SK-N-SH treated with all-trans-retinoic acid at 6 μM for 48 hours (cell line): ENCODE results near the gene IL17REL.

ENCODE experiments used
- ATAC-seq: fragments of 200-7000 bp; cut with Tn5 transposase; 3 replicates; pipeline ENCODE4 v1.9.1; 2020; ENCODE audit warnings: mild to moderate bottlenecking, moderate library complexity
- ARNTL ChIP-seq: fragments of 450-650 bp; formaldehyde crosslinking; IDR thresholded peaks from 2 replicates; pipeline ENCODE4 v1.5.0; 2020; ENCODE audit warnings: low read depth, mild to moderate bottlenecking, moderate library complexity, borderline replicate concordance
- BACH2 ChIP-seq: fragments of 250-450 bp; sonication (Bioruptor Pico); IDR thresholded peaks from 2 replicates; pipeline ENCODE4 v1.9.0; 2021; ENCODE audit warnings: mild to moderate bottlenecking, borderline replicate concordance
- CSDC2 ChIP-seq: fragments of 250-450 bp; sonication (Bioruptor Pico); IDR thresholded peaks from 2 replicates; pipeline ENCODE4 v1.5.0; 2020; ENCODE audit warnings: mild to moderate bottlenecking, moderate library complexity
- ESRRG ChIP-seq: fragments of 250-450 bp; sonication (Bioruptor Pico); IDR thresholded peaks from 2 replicates; pipeline ENCODE4 v1.6.1; 2021; ENCODE audit warnings: mild to moderate bottlenecking
- GLIS3 ChIP-seq: fragments of 250-450 bp; sonication (Bioruptor Pico); IDR thresholded peaks from 2 replicates; pipeline ENCODE4 v1.5.0; 2020; ENCODE audit warnings: mild to moderate bottlenecking, moderate library complexity
- ISL1 ChIP-seq: fragments of 250-450 bp; sonication (Bioruptor Pico); IDR thresholded peaks from 2 replicates; pipeline ENCODE4 v2.1.2; 2022; ENCODE audit warnings: mild to moderate bottlenecking, moderate library complexity
- OSR1 ChIP-seq: fragments of 250-450 bp; sonication (Bioruptor Pico); IDR thresholded peaks from 2 replicates; pipeline ENCODE4 v1.8.0; 2022; ENCODE audit warnings: moderate library complexity, mild to moderate bottlenecking, inconsistent platforms
- PPARA ChIP-seq: fragments of 250-450 bp; sonication (Bioruptor Pico); IDR thresholded peaks from 2 replicates; pipeline ENCODE4 v1.5.0; 2020; ENCODE audit warnings: mild to moderate bottlenecking, borderline replicate concordance
- TCF4 ChIP-seq: fragments of 250-450 bp; sonication (Bioruptor Pico); IDR thresholded peaks from 2 replicates; pipeline ENCODE4 v1.8.0; 2021; ENCODE audit warnings: mild to moderate bottlenecking, moderate library complexity, borderline replicate concordance
- TOX ChIP-seq: fragments of 250-450 bp; sonication (Bioruptor Pico); IDR thresholded peaks from 2 replicates; pipeline ENCODE4 v1.8.0; 2021; ENCODE audit warnings: mild to moderate bottlenecking, moderate library complexity, borderline replicate concordance
- ZC3H10 ChIP-seq: fragments of 250-450 bp; sonication (Bioruptor Pico); IDR thresholded peaks from 2 replicates; pipeline ENCODE4 v1.5.1; 2021; ENCODE audit warnings: mild to moderate bottlenecking, moderate library complexity
- ZFP3 ChIP-seq: fragments of 250-450 bp; sonication (Bioruptor Pico); IDR thresholded peaks from 2 replicates; pipeline ENCODE4 v1.5.0; 2020; ENCODE audit warnings: mild to moderate bottlenecking, moderate library complexity
- ZFP30 ChIP-seq: fragments of 450-650 bp; formaldehyde crosslinking; IDR thresholded peaks from 2 replicates; pipeline ENCODE4 v1.5.0; 2022; ENCODE audit warnings: mild to moderate bottlenecking, moderate library complexity
- ZNF565 ChIP-seq: fragments of 450-650 bp; formaldehyde crosslinking; conservative IDR thresholded peaks from 2 replicates; pipeline ENCODE4 v1.5.0; 2020; ENCODE audit warnings: low read depth, mild to moderate bottlenecking, moderate library complexity
- ZNF70 ChIP-seq: fragments of 450-650 bp; formaldehyde crosslinking; IDR thresholded peaks from 2 replicates; pipeline ENCODE4 v1.5.0; 2020; ENCODE audit warnings: mild to moderate bottlenecking, moderate library complexity
- ZNF8 ChIP-seq: fragments of 450-650 bp; formaldehyde crosslinking; IDR thresholded peaks from 2 replicates; pipeline ENCODE4 v1.5.0; 2020; ENCODE audit warnings: mild to moderate bottlenecking, moderate library complexity
- TF ChIP-seq, protein P1 (sequence below): fragments of 250-450 bp; sonication (Bioruptor Pico); IDR thresholded peaks from 2 replicates; pipeline ENCODE4 v1.5.1; 2020; ENCODE audit warnings: low read depth, mild to moderate bottlenecking, moderate library complexity
- TF ChIP-seq, protein P2 (sequence below): fragments of 250-450 bp; sonication (Bioruptor Pico); IDR thresholded peaks from 2 replicates; pipeline ENCODE4 v1.5.1; 2021; ENCODE audit warnings: mild to moderate bottlenecking, moderate library complexity
- TF ChIP-seq, protein P3 (sequence below): fragments of 250-450 bp; sonication (Bioruptor Pico); IDR thresholded peaks from 2 replicates; pipeline ENCODE4 v1.8.0; 2021; ENCODE audit warnings: low read depth, mild to moderate bottlenecking, moderate library complexity, borderline replicate concordance
- TF ChIP-seq, protein P4 (sequence below): fragments of 250-450 bp; sonication (Bioruptor Pico); IDR thresholded peaks from 2 replicates; pipeline ENCODE4 v1.8.0; 2020; ENCODE audit warnings: mild to moderate bottlenecking, moderate library complexity, borderline replicate concordance

Gene IL17REL

DNA sequence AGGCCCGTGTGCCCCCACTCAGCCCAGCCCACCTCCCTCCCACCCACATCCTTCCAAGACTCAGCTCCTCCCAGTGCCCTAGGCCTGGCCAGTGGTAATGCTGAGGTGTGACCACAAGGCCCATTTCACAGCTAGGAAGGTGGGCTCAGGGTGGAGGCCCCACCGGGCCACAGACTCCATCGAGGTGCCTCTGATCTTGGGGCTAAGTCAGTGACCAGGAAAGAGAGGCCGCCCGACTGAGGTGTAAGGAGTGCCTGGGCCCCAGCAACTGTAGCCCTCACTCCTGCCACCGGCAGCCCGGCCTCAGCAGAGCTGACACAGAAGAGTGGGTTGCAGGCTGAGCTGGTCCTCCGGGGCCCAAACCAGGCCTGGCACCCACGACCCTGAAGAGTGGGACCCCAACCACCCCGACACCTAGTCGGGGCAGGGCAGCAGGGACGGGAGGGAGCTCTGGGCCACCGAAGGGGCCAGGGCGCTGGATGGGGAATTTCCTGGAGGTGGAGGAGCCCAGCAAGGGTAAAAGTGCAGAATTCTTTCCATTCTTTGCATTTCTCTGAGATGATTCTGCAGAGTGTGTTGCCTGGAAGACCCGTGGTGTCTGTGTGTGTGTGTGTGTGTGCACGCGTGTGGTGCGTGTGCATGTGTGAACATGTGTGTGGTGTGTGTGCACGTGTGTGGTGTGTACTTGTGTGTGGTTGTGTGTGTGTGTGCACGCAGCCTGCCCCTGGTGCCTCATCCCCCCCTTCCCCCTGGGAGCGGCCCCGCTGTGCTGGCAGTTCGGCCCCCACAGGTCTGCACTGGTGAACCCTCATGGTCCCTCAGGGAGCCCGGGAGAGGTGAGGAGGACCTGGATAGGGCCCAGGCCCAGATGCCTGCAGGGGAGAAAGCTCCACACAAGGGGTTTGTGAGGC, 60.3 kb downstream of the IL17REL start (continued):
- no peak for TF ChIP-seq ARNTL (CRISPR knock-in tag)

DNA sequence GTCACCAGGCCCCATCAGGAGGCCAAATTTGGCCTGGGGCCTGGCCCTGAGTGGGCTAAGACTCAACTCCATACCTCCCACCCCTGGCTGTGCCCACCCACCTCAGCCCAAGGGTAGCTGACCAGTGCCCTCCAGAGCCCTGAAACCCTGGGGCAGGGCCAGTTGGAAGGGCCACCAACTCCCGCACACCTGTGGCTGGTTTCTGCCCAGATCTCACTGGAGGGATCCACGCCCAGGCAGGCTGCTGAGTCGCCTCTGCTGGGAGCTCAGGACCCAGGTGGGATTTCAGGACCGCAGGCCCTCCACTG, 60.9 kb downstream of the IL17REL start:
- TF ChIP-seq OSR1: no peak
- TF ChIP-seq ZNF565 (CRISPR knock-in tag): no peak
- no peak for TF ChIP-seq ZC3H10
- TF ChIP-seq, protein P1, sequence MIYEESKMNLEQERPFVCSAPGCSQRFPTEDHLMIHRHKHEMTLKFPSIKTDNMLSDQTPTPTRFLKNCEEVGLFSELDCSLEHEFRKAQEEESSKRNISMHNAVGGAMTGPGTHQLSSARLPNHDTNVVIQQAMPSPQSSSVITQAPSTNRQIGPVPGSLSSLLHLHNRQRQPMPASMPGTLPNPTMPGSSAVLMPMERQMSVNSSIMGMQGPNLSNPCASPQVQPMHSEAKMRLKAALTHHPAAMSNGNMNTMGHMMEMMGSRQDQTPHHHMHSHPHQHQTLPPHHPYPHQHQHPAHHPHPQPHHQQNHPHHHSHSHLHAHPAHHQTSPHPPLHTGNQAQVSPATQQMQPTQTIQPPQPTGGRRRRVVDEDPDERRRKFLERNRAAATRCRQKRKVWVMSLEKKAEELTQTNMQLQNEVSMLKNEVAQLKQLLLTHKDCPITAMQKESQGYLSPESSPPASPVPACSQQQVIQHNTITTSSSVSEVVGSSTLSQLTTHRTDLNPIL: no peak
- no peak for TF ChIP-seq ARNTL (CRISPR knock-in tag)
- no peak for TF ChIP-seq BACH2
- TF ChIP-seq ZFP30 (CRISPR knock-in tag): no peak
- TF ChIP-seq, protein P2, sequence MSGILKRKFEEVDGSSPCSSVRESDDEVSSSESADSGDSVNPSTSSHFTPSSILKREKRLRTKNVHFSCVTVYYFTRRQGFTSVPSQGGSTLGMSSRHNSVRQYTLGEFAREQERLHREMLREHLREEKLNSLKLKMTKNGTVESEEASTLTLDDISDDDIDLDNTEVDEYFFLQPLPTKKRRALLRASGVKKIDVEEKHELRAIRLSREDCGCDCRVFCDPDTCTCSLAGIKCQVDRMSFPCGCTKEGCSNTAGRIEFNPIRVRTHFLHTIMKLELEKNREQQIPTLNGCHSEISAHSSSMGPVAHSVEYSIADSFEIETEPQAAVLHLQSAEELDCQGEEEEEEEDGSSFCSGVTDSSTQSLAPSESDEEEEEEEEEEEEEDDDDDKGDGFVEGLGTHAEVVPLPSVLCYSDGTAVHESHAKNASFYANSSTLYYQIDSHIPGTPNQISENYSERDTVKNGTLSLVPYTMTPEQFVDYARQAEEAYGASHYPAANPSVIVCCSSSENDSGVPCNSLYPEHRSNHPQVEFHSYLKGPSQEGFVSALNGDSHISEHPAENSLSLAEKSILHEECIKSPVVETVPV (CRISPR knock-in tag): no peak
- no peak for TF ChIP-seq TOX (CRISPR knock-in tag)
- TF ChIP-seq GLIS3: no peak
- TF ChIP-seq PPARA (CRISPR knock-in tag): no peak
- no peak for TF ChIP-seq ZNF8 (CRISPR knock-in tag)
- TF ChIP-seq TCF4 (CRISPR knock-in tag): no peak
- TF ChIP-seq ZFP3 (CRISPR knock-in tag): no peak
- TF ChIP-seq ZNF70 (CRISPR knock-in tag): no peak
- no peak for TF ChIP-seq ESRRG (CRISPR knock-in tag)
- no peak for TF ChIP-seq ISL1 (CRISPR knock-in tag)
- TF ChIP-seq, protein P3, sequence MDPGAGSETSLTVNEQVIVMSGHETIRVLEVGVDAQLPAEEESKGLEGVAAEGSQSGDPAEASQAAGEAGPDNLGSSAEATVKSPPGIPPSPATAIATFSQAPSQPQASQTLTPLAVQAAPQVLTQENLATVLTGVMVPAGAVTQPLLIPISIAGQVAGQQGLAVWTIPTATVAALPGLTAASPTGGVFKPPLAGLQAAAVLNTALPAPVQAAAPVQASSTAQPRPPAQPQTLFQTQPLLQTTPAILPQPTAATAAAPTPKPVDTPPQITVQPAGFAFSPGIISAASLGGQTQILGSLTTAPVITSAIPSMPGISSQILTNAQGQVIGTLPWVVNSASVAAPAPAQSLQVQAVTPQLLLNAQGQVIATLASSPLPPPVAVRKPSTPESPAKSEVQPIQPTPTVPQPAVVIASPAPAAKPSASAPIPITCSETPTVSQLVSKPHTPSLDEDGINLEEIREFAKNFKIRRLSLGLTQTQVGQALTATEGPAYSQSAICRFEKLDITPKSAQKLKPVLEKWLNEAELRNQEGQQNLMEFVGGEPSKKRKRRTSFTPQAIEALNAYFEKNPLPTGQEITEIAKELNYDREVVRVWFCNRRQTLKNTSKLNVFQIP (CRISPR knock-in tag): no peak
- no peak; the same call in 2 of the 3 replicates for ATAC-seq

DNA sequence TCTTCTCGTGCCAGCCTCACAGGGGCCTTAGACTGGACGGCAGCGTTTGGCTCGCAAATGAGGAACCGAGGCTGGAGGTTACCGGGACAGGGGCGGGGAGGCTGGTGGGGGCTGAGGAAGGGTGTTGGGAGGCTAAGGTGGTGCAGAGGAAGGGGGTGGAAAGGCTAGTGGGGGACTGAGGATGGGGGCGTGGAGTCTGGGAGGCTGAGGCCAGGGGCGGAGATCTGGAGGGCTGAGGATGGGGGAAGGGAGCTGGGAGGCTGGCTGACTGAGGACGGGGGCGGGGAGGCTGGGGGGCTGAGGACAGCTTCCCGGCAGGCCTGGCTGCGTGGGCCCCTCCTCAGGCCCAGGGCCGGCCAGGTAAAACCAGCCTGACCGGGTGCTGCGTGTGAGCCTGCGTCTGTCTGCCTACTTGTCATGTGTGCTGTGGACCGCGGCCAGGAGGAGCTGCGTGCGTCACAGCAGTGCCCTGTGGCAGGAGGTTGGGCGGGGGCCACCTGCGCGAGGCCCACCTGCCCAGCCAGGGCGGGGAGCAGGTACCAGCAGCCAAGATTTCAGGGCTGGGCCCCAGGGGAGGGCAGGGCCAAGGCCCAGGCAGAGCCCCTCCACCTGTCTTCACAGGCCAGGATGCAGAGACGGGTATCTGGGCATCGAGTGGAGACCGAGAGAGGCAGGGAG, 61.4 kb downstream of the IL17REL start:
- TF ChIP-seq CSDC2 (CRISPR knock-in tag) (no peak), BACH2 (no peak), ZFP30 (CRISPR knock-in tag) (no peak), ISL1 (CRISPR knock-in tag) (no peak), OSR1 (no peak)
- TF ChIP-seq, protein P4, sequence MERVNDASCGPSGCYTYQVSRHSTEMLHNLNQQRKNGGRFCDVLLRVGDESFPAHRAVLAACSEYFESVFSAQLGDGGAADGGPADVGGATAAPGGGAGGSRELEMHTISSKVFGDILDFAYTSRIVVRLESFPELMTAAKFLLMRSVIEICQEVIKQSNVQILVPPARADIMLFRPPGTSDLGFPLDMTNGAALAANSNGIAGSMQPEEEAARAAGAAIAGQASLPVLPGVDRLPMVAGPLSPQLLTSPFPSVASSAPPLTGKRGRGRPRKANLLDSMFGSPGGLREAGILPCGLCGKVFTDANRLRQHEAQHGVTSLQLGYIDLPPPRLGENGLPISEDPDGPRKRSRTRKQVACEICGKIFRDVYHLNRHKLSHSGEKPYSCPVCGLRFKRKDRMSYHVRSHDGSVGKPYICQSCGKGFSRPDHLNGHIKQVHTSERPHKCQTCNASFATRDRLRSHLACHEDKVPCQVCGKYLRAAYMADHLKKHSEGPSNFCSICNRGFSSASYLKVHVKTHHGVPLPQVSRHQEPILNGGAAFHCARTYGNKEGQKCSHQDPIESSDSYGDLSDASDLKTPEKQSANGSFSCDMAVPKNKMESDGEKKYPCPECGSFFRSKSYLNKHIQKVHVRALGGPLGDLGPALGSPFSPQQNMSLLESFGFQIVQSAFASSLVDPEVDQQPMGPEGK (CRISPR knock-in tag): no peak
- TF ChIP-seq, protein P3 (CRISPR knock-in tag): no peak
- ATAC-seq: no peak
